Mammary epithelial cell (primary cell): ENCODE results near the gene RMND5B.

ENCODE experiments used
- CTCF ChIP-seq, 2 donors: IDR thresholded peaks in 1 of 2; conservative IDR thresholded peaks in 1 of 2; 2 replicates each; pipeline ENCODE4 v1.5.1; 2011 to 2012; ENCODE audit warnings: inconsistent platforms in 2 of 2, low read length in 2 of 2, mild to moderate bottlenecking in 2 of 2, control low read depth in 1 of 2, low read depth in 1 of 2; ENCODE audit not compliant: insufficient read depth in 1 of 2; ENCODE audit errors: extremely low read depth in 1 of 2
- EZH2 ChIP-seq: IDR thresholded peaks from 2 replicates; pipeline ENCODE4 v1.6.1; 2012; ENCODE audit warnings: low read length, inconsistent platforms, borderline replicate concordance

DNA sequence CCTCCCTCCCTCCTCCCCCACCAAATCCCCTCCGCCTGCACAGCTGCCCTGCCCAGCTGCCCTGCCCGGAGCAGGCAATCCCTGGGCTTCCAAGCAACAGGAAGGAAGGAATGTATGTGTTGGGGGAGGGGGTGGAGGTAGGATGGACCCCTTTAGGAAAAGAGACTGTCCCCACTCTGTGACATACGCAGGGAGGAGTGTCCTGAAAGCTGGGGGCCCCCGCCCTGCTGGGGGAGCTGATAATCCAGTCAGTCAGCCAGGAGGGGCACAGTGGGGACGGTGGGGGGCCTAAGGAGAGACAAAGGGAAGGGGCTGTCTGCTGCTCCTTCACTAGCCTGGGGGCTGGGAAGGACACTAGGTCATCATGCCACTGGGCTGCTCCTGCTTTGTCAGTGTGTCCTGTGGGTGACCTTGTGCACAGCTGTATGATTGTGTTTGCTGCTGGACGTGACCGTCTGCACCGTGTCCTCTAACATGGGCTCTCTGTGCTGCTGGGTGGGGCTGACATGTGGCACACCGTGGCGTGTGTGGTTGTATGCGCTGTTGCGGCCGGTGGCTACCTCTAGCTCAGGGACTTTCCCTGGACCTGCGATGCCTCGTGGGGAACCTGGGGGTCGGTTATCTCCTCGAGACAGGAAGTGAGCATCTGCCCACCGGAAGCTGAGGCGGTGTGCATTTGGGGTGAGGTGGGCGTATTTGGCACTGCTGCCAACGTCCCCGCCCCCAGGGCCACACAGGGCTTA lies 14.5 kb upstream of the RMND5B start:
- TF ChIP-seq CTCF (conservative IDR thresholded peaks at IDR 0.05 in 1 of 2, IDR thresholded peaks at IDR 0.05 in 1 of 2; ENCODE audit: extremely low read depth in 1 of 2, insufficient read depth in 1 of 2, low read depth in 1 of 2, low read length in 2 of 2) (no peak), EZH2 (no peak)
